Gastroesophageal sphincter (tissue), 4 donors: ENCODE results near the gene RHOC. TPM values are rescaled to one million over a fixed set of nuclear protein-coding genes. Genes with fewer than 3 reads are reported as not detected.
"Not testable (repeated sequence)": the region's sequence is repeated elsewhere in the genome, so short reads cannot be mapped to it uniquely, and the experiment has no call there.

Experiments used
- ATAC-seq: fragments of 150-250 bp; one replicate; pipeline ENCODE4 v1.9.1; 2016; ENCODE audit warnings: mild to moderate bottlenecking, moderate library complexity
- H3K27ac ChIP-seq, 4 donors: fragments of 200-600 bp; sonication (generic) in 3 of 4; 1 replicate in 3 of 4; 2 replicates in 1 of 4; pipeline ENCODE4 v1.5.1; 2016 to 2019
- H3K27me3 ChIP-seq: fragments of 200-600 bp; sonication (generic); one replicate; pipeline ENCODE4 v1.5.1; 2019
- H3K36me3 ChIP-seq, 2 donors: fragments of 200-600 bp; sonication (generic); one replicate each; pipeline ENCODE4 v1.5.1; 2019; ENCODE audit warnings: control low read depth in 1 of 2
- H3K4me1 ChIP-seq, 3 donors: fragments of 200-600 bp; sonication (generic); 1 replicate in 2 of 3; 2 replicates in 1 of 3; pipeline ENCODE4 v1.5.1; 2016 to 2019; ENCODE audit warnings: control low read depth in 2 of 3
- H3K4me3 ChIP-seq, 2 donors: fragments of 200-600 bp; sonication (generic); one replicate each; pipeline ENCODE4 v1.5.1; 2019; ENCODE audit warnings: mild to moderate bottlenecking in 1 of 2, moderate library complexity in 1 of 2
- H3K9me3 ChIP-seq, 3 donors: fragments of 200-600 bp; sonication (generic); one replicate each; pipeline ENCODE4 v1.5.1; 2017 to 2019; ENCODE audit warnings: control low read depth in 2 of 3
- CTCF ChIP-seq, 4 experiments: fragments of 200-600 bp in 2 of 4; fragments of 450-650 bp in 2 of 4; sonication (generic) in 1 of 4; IDR thresholded peaks; one replicate each; pipeline ENCODE4 v1.5.1; 2017 to 2019; ENCODE audit warnings: antibody characterized with exemption in 4 of 4, mild to moderate bottlenecking in 2 of 4, moderate library complexity in 2 of 4
- EP300 ChIP-seq: sonication (generic); formaldehyde crosslinking; IDR thresholded peaks from one replicate; pipeline ENCODE4 v1.6.1; 2017; ENCODE audit warnings: antibody characterized with exemption, mild to moderate bottlenecking
- POLR2A ChIP-seq, 2 donors: fragments of 450-650 bp; IDR thresholded peaks; one replicate each; pipeline ENCODE4 v1.6.1; 2017; ENCODE audit warnings: antibody characterized with exemption in 2 of 2, mild to moderate bottlenecking in 2 of 2, moderate library complexity in 1 of 2
- POLR2AphosphoS5 ChIP-seq: sonication (generic); formaldehyde crosslinking; IDR thresholded peaks from one replicate; pipeline ENCODE4 v1.6.1; 2017; ENCODE audit warnings: antibody characterized with exemption
- WGBS, 2 donors: methylation state at CpG; one replicate each; pipeline ENCODE4 v1.1.5; 2018; ENCODE audit warnings: low coverage in 1 of 2; 5-methylcytosine and 5-hydroxymethylcytosine counted together
- total RNA-seq, 4 donors: library from RNA; depleted of rRNA; stranded (reverse); fragments of >200 nt; gene quantifications; one replicate each; pipeline ENCODE4 v1.1.0, GENCODE V29; 2016

Gene RHOC
- total RNA-seq, 4 donors from 2014 or later: 183 to 354 (median 240) TPM

- Histone ChIP-seq H3K27me3 (peaks cover 10% of the 10 kb centered on the region), H3K4me1 (peaks cover 0 to 5% (median 0%) of the 10 kb centered on the region in 3 donors), H3K27ac (no peak overlapping the region), H3K9me3 (no peaks in the 10 kb centered on the region), H3K36me3 (no peaks in the 10 kb centered on the region), H3K4me3 (no peak overlapping the region)
- no peak for ATAC-seq
- TF ChIP-seq POLR2AphosphoS5 (no peak), POLR2A (IDR thresholded peaks at IDR 0.05) (no peak), EP300 (no peak), CTCF (IDR thresholded peaks at IDR 0.05) (no peak)
- 80% methylated on average over 1 of the region's 2 CpGs; no CpG with 5 or more reads in 1 of the 2 donors for WGBS, 2 donors
Observed at GRCh38 chr1:112727716-112728115, 20.8 kb upstream of the RHOC start.

GRCh38 chr1:112724240-112724639, 17.3 kb upstream of the RHOC start:
- WGBS, 2 donors: 94 to 100% methylated on average over 2 of the region's 4 CpGs
- ATAC-seq, H3K27ac ChIP-seq, H3K36me3 ChIP-seq, H3K9me3 ChIP-seq, H3K4me3 ChIP-seq: not testable (repeated sequence)
- peaks cover 0 to 13% (median 5%) of the 10 kb centered on the region in 3 donors for H3K4me1 ChIP-seq
- H3K27me3 ChIP-seq: peaks cover 26% of the 10 kb centered on the region

- Histone ChIP-seq H3K4me3 (no peak overlapping the region), H3K27me3 (peaks cover 32% of the 10 kb centered on the region), H3K9me3 (no peaks in the 10 kb centered on the region), H3K36me3 (no peaks in the 10 kb centered on the region), H3K27ac (no peak overlapping the region), H3K4me1 (peaks cover 0 to 20% (median 12%) of the 10 kb centered on the region in 3 donors)
- TF ChIP-seq EP300: no peak
- TF ChIP-seq CTCF (IDR thresholded peaks at IDR 0.05): no peak
- no peak for TF ChIP-seq POLR2A (IDR thresholded peaks at IDR 0.05)
- no peak for TF ChIP-seq POLR2AphosphoS5
- no peak for ATAC-seq
- 33 to 81% methylated on average over 1 to 8 of the region's 8 CpGs for WGBS, 2 donors
Observed at GRCh38 chr1:112723511-112723839, 16.5 kb upstream of the RHOC start.

- TF ChIP-seq EP300 (no peak), POLR2AphosphoS5 (no peak), CTCF (IDR thresholded peaks at IDR 0.05) (no peak), POLR2A (IDR thresholded peaks at IDR 0.05) (no peak)
- ATAC-seq: no peak
- no peak overlapping the region for H3K27ac ChIP-seq
- no peaks in the 10 kb centered on the region for H3K36me3 ChIP-seq
- H3K27me3 ChIP-seq: peaks cover 32% of the 10 kb centered on the region
- H3K4me1 ChIP-seq: peaks cover 0 to 22% (median 12%) of the 10 kb centered on the region in 3 donors
- WGBS, 2 donors: 19 to 20% methylated on average over 4 to 7 of the region's 35 CpGs
- H3K4me3 ChIP-seq: peak overlapping the region in 1 of 2 donors; percentile 33
- H3K9me3 ChIP-seq: no peaks in the 10 kb centered on the region
Observed at GRCh38 chr1:112722601-112723510, 15.9 kb upstream of the RHOC start.

GRCh38 chr1:112721966-112722524, 15.1 kb upstream of the RHOC start:
- no peaks in the 10 kb centered on the region for H3K36me3 ChIP-seq
- WGBS, 2 donors: 83 to 100% methylated on average over 2 of the region's 10 CpGs
- ATAC-seq: no peak
- peaks cover 0 to 22% (median 12%) of the 10 kb centered on the region in 3 donors for H3K4me1 ChIP-seq
- no peak overlapping the region for H3K27ac ChIP-seq
- H3K4me3 ChIP-seq: no peak overlapping the region
- TF ChIP-seq POLR2AphosphoS5 (no peak), POLR2A (IDR thresholded peaks at IDR 0.05) (no peak), EP300 (no peak), CTCF (IDR thresholded peaks at IDR 0.05) (no peak)
- no peaks in the 10 kb centered on the region for H3K9me3 ChIP-seq
- H3K27me3 ChIP-seq: peaks cover 32% of the 10 kb centered on the region

GRCh38 chr1:112721294-112721693, 14.4 kb upstream of the RHOC start:
- not testable (repeated sequence) for ATAC-seq, H3K36me3 ChIP-seq, H3K4me3 ChIP-seq, H3K9me3 ChIP-seq, H3K27ac ChIP-seq
- peaks cover 32% of the 10 kb centered on the region for H3K27me3 ChIP-seq
- peaks cover 0 to 24% (median 12%) of the 10 kb centered on the region in 3 donors for H3K4me1 ChIP-seq
- 89 to 94% methylated on average over 2 of the region's 2 CpGs for WGBS, 2 donors
